DMS114 treated with DMSO at 0.1 percent for 48 hours (cell line): Measurements from ENCODE around the gene TMEM151B.
A peak's percentile ranks its signal among the peaks of the same experiment; 100 is the strongest.

ENCODE experiments used
- DNase-seq: peaks from one replicate; lab custom pipeline; 2025; ENCODE audit not compliant: unreplicated experiment; lab: John Stamatoyannopoulos, UW

Gene TMEM151B

GRCh38 chr6:44264154-44265006, 5.9 kb upstream of the TMEM151B start:
- DNase-seq: no peak

GRCh38 chr6:44265007-44265721, 5.1 kb upstream of the TMEM151B start, which contains the start of gene NFKBIE:
Gene NFKBIE (minus strand): TSS chr6:44265551. CDS start chr6:44265346, 205 bp downstream.
- peak; percentile 76 for DNase-seq

GRCh38 chr6:44265722-44266233, 4.5 kb upstream of the TMEM151B start:
- no peak for DNase-seq

- no peak for DNase-seq
Measured at GRCh38 chr6:44266347-44266746, 3.9 kb upstream of the TMEM151B start.

- DNase-seq: no peak
Measured at GRCh38 chr6:44267252-44267651, 3.0 kb upstream of the TMEM151B start.

- no peak for DNase-seq
Measured at GRCh38 chr6:44268095-44268628, 2.1 kb upstream of the TMEM151B start.

- no peak for DNase-seq
Measured at GRCh38 chr6:44269178-44269920, 901 bp upstream of the TMEM151B start.

- DNase-seq: no peak
Measured at GRCh38 chr6:44270526-44271405, 516 bp downstream of the TMEM151B start.

- DNase-seq: no peak
Measured at GRCh38 chr6:44271406-44271723, 1.1 kb downstream of the TMEM151B start.

- no peak for DNase-seq
Measured at GRCh38 chr6:44271914-44272313, 1.7 kb downstream of the TMEM151B start.

GRCh38 chr6:44272529-44272928, 2.3 kb downstream of the TMEM151B start:
- DNase-seq: no peak

- no peak for DNase-seq
Measured at GRCh38 chr6:44272999-44273566, 2.8 kb downstream of the TMEM151B start.

GRCh38 chr6:44273617-44274016, 3.4 kb downstream of the TMEM151B start:
- no peak for DNase-seq

GRCh38 chr6:44275271-44275748, 5.1 kb downstream of the TMEM151B start:
- no peak for DNase-seq

GRCh38 chr6:44275749-44276648, 5.7 kb downstream of the TMEM151B start:
- DNase-seq: no peak

GRCh38 chr6:44276667-44277640, 6.7 kb downstream of the TMEM151B start:
- DNase-seq: no peak

- DNase-seq: no peak
Measured at GRCh38 chr6:44277763-44278162, 7.5 kb downstream of the TMEM151B start.
